ENCODE measurements around the gene GALT. TPM values are rescaled to one million over a fixed set of nuclear protein-coding genes. Genes with fewer than 3 reads are reported as not detected.

GALT gene
- total RNA-seq, 1 donor from 2014 or later: 57.2 TPM

- Mint-ChIP-seq H3K36me3 (ENCODE audit: unreplicated experiment) (no peaks in the 10 kb centered on the region), H3K9me3 (ENCODE audit: unreplicated experiment) (no peaks in the 10 kb centered on the region), H3K27me3 (ENCODE audit: unreplicated experiment) (no peaks in the 10 kb centered on the region), H3K4me3 (ENCODE audit: unreplicated experiment) (no peak overlapping the region), H3K27ac (ENCODE audit: unreplicated experiment) (no peak overlapping the region), H3K4me1 (ENCODE audit: unreplicated experiment) (no peaks in the 10 kb centered on the region)
- no peak for DNase-seq (ENCODE audit: extremely low spot score, unreplicated experiment)
- no peak for TF ChIP-seq CTCF (IDR thresholded peaks at IDR 0.05)
Measured at GRCh38 chr9:34684145-34684544, 37.7 kb downstream of the GALT start.

- no peak overlapping the region for H3K4me3 Mint-ChIP-seq (ENCODE audit: unreplicated experiment)
- no peak for DNase-seq (ENCODE audit: extremely low spot score, unreplicated experiment)
- no peak for TF ChIP-seq CTCF (IDR thresholded peaks at IDR 0.05)
- H3K4me1 Mint-ChIP-seq (ENCODE audit: unreplicated experiment): no peaks in the 10 kb centered on the region
- no peaks in the 10 kb centered on the region for H3K36me3 Mint-ChIP-seq (ENCODE audit: unreplicated experiment)
- no peaks in the 10 kb centered on the region for H3K9me3 Mint-ChIP-seq (ENCODE audit: unreplicated experiment)
- H3K27me3 Mint-ChIP-seq (ENCODE audit: unreplicated experiment): no peaks in the 10 kb centered on the region
- no peak overlapping the region for H3K27ac Mint-ChIP-seq (ENCODE audit: unreplicated experiment)
Measured at GRCh38 chr9:34684816-34685215, 38.3 kb downstream of the GALT start.

- no peaks in the 10 kb centered on the region for H3K36me3 Mint-ChIP-seq (ENCODE audit: unreplicated experiment)
- no peak for DNase-seq (ENCODE audit: extremely low spot score, unreplicated experiment)
Measured at GRCh38 chr9:34685591-34685990, 39.1 kb downstream of the GALT start.

GRCh38 chr9:34686231-34686630 is 39.8 kb downstream of the GALT start:
- Mint-ChIP-seq H3K4me1 (ENCODE audit: unreplicated experiment) (no peaks in the 10 kb centered on the region), H3K4me3 (ENCODE audit: unreplicated experiment) (no peak overlapping the region), H3K27me3 (ENCODE audit: unreplicated experiment) (no peaks in the 10 kb centered on the region), H3K27ac (ENCODE audit: unreplicated experiment) (no peak overlapping the region), H3K9me3 (ENCODE audit: unreplicated experiment) (no peaks in the 10 kb centered on the region), H3K36me3 (ENCODE audit: unreplicated experiment) (no peaks in the 10 kb centered on the region)
- no peak for TF ChIP-seq CTCF (IDR thresholded peaks at IDR 0.05)
- no peak for DNase-seq (ENCODE audit: extremely low spot score, unreplicated experiment)

More at GRCh38 chr9:34685591-34685990, 39.1 kb downstream of the GALT start:
- Mint-ChIP-seq H3K4me1 (ENCODE audit: unreplicated experiment) (no peaks in the 10 kb centered on the region), H3K9me3 (ENCODE audit: unreplicated experiment) (no peaks in the 10 kb centered on the region), H3K27me3 (ENCODE audit: unreplicated experiment) (no peaks in the 10 kb centered on the region), H3K27ac (ENCODE audit: unreplicated experiment) (no peak overlapping the region), H3K4me3 (ENCODE audit: unreplicated experiment) (no peak overlapping the region)
- no peak for TF ChIP-seq CTCF (IDR thresholded peaks at IDR 0.05)

GRCh38 chr9:34686732-34687131 is 40.3 kb downstream of the GALT start:
- H3K4me3 Mint-ChIP-seq (ENCODE audit: unreplicated experiment): no peak overlapping the region
- no peaks in the 10 kb centered on the region for H3K27me3 Mint-ChIP-seq (ENCODE audit: unreplicated experiment)
- H3K36me3 Mint-ChIP-seq (ENCODE audit: unreplicated experiment): no peaks in the 10 kb centered on the region
- no peaks in the 10 kb centered on the region for H3K4me1 Mint-ChIP-seq (ENCODE audit: unreplicated experiment)
- no peak for DNase-seq (ENCODE audit: extremely low spot score, unreplicated experiment)
- no peak overlapping the region for H3K27ac Mint-ChIP-seq (ENCODE audit: unreplicated experiment)
- no peaks in the 10 kb centered on the region for H3K9me3 Mint-ChIP-seq (ENCODE audit: unreplicated experiment)
- no peak for TF ChIP-seq CTCF (IDR thresholded peaks at IDR 0.05)

Measured in osteocyte (in vitro differentiated cells).